ENCODE data around the gene KLHL2.
"Not testable (repeated sequence)": the region's sequence is repeated elsewhere in the genome, so short reads cannot be mapped to it uniquely, and the experiment has no call there.

The KLHL2 gene

DNA sequence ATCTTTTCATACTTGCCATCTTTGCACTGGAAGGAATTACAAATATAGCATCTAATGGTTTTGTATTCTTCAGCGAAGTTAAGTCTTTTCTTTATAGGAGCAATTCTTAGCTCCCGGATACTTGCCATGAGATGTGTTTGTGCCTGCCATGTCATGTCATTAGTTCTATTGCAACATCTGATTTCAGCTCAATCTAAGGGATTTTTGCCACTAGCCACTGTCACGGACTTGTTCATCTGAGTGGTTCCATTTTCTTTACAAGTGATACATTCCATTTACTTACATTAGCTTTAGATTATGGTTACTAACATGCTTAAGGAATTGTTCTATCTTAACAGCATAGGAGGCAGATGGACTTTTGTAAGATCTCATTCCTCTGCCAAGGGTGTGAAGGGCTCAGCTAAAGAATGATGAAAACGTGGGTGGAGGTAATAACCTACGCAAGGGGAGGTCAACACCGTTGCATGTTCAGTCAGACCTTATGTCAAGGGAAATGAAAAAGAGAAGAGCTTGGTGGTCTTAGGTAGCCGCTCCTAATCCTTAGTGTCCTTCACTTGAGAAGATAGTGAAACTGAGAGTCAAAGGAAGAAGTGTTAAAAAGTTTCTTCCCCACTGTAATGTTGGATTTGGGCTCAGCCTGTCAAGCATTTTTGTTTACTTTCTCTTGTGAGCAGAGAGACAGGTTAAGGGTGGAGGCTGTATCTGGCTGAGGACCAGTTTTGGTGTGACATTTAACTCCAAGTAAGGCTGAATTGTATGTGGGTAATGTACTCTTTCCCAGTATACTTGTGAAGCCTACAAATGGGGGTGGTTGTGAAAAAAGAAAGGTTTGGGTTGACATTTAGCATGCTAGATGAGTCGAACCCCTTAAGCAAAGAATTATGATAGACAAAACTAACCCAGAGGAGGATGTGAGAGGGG, 3.6 kb upstream of the KLHL2 start:
- DNase-seq (ENCODE audit: insufficient read length, low spot score) (no peak), FAIRE-seq (no peak)
- TF ChIP-seq, protein P1, sequence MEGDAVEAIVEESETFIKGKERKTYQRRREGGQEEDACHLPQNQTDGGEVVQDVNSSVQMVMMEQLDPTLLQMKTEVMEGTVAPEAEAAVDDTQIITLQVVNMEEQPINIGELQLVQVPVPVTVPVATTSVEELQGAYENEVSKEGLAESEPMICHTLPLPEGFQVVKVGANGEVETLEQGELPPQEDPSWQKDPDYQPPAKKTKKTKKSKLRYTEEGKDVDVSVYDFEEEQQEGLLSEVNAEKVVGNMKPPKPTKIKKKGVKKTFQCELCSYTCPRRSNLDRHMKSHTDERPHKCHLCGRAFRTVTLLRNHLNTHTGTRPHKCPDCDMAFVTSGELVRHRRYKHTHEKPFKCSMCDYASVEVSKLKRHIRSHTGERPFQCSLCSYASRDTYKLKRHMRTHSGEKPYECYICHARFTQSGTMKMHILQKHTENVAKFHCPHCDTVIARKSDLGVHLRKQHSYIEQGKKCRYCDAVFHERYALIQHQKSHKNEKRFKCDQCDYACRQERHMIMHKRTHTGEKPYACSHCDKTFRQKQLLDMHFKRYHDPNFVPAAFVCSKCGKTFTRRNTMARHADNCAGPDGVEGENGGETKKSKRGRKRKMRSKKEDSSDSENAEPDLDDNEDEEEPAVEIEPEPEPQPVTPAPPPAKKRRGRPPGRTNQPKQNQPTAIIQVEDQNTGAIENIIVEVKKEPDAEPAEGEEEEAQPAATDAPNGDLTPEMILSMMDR (IDR thresholded peaks at IDR 0.05; ENCODE audit: insufficient read depth, missing control alignments) = no peak

DNA sequence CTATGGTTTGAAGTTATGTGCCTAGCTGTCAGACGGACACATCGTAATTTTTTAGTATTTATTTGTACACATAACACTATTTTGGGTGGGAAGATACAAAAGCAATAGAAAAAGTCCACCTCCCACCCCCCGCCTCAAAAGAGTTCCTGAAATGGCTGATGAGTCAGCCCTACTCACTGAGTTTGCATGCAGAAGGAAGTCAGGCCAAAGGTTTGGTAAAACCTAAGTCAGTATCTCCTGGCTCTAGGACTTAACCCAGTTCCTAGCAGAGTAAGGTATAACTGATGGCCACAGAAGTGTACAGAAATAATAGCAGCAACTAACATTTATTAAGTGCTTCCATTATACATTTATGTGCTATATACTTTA, 2.9 kb upstream of the KLHL2 start:
- TF ChIP-seq, protein P1 (IDR thresholded peaks at IDR 0.05; ENCODE audit: insufficient read depth, missing control alignments) = no peak
- FAIRE-seq = no peak
- no peak for DNase-seq (ENCODE audit: insufficient read length, low spot score)

DNA sequence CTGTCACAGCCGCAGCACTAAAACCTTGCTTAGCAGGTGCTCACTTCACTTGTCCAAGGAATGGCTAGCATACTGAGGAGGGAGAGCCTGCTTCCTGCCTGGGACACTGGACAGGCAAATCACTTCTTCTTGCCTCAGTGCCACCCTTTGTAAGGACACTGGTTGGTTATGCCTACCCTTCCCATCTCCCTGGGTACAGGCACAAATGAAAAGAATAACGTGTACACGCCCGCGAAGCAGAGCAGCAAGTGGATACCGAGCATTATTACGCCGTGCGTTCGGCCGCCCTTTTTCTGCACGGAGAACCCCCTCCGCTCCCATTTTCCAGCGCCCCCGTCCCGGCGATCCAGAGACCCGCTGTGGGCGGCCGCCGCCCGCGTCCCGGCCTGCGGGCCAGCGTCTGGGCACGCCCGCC, 338 bp upstream of the KLHL2 start:
- FAIRE-seq = no peak
- TF ChIP-seq, protein P1 (IDR thresholded peaks at IDR 0.05; ENCODE audit: insufficient read depth, missing control alignments) = no peak
- no peak for DNase-seq (ENCODE audit: insufficient read length, low spot score)

DNA sequence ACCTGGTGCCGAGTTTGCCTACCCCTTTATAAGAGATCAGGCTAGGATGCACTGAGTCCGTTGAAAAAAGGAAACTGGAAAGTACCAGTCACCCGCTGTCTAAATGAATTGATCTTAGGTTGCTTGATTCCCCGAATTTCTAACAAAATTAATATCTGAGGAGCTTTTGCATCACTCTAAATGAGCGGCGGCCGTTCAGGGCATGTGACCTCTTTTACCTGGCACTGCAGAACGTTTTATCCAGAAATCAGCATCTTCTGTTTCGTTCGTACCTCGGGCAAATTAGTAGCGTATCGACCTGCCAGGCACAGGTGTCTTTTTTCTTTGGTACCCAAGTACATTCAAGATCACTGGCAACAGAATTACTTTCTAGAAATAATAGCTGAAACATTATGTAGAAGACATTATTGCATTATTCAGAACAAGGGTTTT, 876 bp downstream of the KLHL2 start:
- TF ChIP-seq, protein P1 (IDR thresholded peaks at IDR 0.05; ENCODE audit: insufficient read depth, missing control alignments) = no peak
- FAIRE-seq (no peak), DNase-seq (ENCODE audit: insufficient read length, low spot score) (no peak)

DNA sequence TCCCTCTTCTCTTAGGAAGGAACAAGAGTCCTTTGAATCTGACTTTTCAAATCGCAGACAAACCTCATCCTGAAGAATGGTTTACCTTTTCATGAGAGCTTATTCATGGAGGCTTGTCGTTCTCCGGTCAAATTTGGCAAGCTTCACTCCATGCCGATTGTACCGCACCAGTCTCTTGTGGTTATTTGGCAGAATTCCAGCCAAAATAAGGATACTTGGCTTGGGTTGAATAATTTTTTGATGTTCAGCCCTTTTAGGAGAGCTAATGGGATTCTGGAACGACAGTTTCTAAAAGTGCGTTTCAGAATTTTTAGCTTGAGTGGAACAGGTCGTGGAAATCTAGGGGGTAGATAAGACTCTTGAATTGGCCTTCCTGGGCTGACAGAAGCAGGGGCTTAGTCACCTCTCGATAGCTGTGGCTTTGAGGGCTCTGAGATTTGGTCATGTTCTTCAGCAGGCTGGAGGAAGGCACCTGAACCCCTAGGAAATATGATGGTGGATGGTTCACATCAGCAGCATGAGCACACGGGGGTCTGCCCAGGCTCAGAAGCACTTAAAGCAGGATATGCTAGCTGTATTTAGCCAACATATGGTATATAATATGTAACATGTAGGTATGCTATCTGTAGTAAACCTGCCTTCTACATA, 1.5 kb downstream of the KLHL2 start:
- TF ChIP-seq, protein P1 (IDR thresholded peaks at IDR 0.05; ENCODE audit: insufficient read depth, missing control alignments) = no peak
- DNase-seq (ENCODE audit: insufficient read length, low spot score) (no peak), FAIRE-seq (no peak)

DNA sequence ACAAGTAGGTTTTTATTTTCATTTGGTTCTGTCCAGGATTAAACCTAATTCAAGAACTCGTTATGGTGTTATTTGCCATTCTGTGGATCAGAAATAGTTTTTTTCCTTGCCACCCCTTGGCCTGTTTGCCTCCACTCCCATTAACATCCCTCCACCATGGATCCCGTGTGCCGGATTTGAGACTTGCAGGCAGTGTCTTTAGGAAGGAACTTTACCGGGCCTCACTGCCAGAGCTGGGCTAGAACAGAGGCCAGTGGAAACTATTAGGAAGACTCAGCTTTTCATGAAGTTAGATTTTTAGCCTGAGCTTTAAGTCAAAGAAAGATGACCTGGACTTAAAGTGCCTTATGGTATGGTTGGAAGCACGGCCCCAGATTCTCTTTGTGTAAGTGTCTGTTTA, 2.4 kb downstream of the KLHL2 start:
- DNase-seq (ENCODE audit: insufficient read length, low spot score) = no peak
- TF ChIP-seq, protein P1 (IDR thresholded peaks at IDR 0.05; ENCODE audit: insufficient read depth, missing control alignments) = no peak
- no peak for FAIRE-seq

DNA sequence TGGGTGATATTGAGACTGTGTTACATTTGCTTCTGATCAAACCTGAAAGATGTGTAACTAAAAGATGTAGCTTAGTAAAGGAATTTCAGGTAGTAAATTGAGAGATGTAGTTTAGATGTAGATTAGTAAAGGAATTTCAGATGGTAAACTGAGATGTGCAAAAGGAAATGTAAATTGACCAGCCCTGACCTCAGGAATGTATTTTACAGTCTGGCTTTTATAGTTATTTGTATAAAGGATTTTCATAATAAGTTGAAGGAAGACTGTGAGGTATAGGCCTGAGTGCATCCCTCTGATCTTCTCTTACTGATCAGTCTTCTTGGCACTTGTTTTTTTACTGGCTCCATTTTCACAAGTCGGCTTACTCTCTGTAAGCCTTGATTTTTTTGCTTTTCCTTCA, 3.2 kb downstream of the KLHL2 start:
- TF ChIP-seq, protein P1 (IDR thresholded peaks at IDR 0.05; ENCODE audit: insufficient read depth, missing control alignments) = no peak
- FAIRE-seq (no peak), DNase-seq (ENCODE audit: insufficient read length, low spot score) (no peak)

DNA sequence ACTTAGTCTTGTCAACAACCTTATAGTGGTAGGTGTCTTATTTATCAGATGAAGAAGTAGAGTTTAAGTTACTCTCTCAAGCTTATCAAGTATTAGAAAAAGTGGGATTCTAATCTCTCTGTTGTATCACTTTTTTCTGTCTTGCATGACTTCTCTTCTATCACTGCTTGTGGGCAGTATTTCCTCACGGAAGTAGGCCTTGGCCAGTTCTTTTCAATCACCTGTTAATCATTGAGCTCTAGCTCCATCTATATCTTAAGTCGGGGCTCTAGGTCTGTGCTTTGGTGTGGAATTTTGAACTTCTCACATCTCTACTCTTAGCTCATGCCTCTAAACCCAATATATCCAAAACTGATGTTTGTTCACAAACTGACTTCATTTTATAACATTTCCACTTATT, 5.3 kb downstream of the KLHL2 start:
- DNase-seq (ENCODE audit: insufficient read length, low spot score); FAIRE-seq: not testable (repeated sequence)

DNA sequence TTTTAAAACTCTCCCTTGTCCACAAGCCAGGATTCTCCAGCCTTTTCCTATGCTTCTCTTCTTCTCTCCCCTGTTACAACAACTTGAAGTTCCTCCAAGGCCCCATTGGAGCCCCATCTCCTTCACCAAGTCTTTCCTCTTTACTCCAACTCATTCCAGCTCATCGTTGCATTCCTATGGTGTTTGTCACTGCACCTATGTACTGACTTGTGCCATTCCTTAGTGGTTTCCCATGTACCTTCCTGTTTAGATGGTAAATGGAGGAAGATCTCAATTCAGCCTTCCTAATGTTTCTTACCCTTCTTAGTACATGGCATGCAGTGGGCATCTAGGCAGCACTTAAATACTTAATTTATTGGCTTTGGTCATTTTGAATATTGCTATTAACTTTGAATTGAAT, 6.0 kb downstream of the KLHL2 start:
- not testable (repeated sequence) for DNase-seq (ENCODE audit: insufficient read length, low spot score); FAIRE-seq

DNA sequence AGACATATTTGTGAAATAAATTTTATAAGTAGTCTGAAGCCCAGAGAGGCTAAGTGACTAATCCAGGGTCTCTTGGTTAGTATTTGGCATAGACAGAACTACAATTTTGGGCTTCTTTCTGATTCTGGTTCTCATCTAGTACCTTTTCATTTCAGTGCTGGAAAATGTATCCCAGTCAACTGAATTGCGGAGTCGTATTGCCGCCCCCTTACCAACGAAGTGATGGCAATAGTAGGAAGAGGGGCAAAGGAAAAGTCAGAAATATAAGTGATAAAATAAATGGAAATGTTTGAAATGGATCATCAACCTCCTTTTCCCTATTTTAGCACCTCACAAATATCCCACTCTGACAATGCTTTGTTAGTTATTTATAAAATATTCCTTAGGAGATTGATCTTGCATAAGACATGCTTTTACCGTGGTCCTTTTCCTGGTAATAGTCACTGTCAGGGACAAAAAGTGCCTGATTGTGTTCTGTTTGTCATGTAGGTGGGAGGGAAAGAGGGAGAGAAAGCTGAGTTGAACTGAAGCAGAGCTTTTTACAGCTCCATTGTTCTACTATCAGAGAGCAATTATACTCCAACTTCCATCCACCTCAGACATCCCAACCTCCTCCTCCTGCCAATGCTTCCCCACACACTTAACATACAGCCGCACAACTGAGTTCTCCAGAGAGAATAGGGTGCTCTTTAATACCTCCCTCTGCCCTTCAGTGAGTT, 6.8 kb downstream of the KLHL2 start:
- FAIRE-seq = not testable (repeated sequence)

More for the DNA sequence above, 6.8 kb downstream of the KLHL2 start:
- DNase-seq (ENCODE audit: insufficient read length, low spot score) = not testable (repeated sequence)

Measured in D721Med (cell line).